H1 (cell line): ENCODE results near the gene SYMPK. TPM values are rescaled to one million over a fixed set of nuclear protein-coding genes. Genes with fewer than 3 reads are reported as not detected.

Experiments used
- ASH2L ChIP-seq: fragments of 200-600, 300-600 bp; sonication (generic); IDR thresholded peaks from one replicate; pipeline ENCODE4 v1.7.1; 2017; ENCODE audit warnings: low read length
- ATF3 ChIP-seq: IDR thresholded peaks from 2 replicates; pipeline ENCODE4 v1.6.1; 2011; ENCODE audit warnings: low read depth, mild to moderate bottlenecking, low read length; ENCODE audit not compliant: insufficient read depth
- BRCA1 ChIP-seq: IDR thresholded peaks from 2 replicates; pipeline ENCODE4 v1.6.1; 2012; ENCODE audit warnings: low read depth, low read length, improper control_type of control experiment
- CHD2 ChIP-seq: IDR thresholded peaks from 2 replicates; pipeline ENCODE4 v1.6.1; 2012; ENCODE audit warnings: low read length, improper control_type of control experiment
- CTBP2 ChIP-seq: IDR thresholded peaks from 2 replicates; pipeline ENCODE4 v1.7.0; 2011; ENCODE audit warnings: borderline replicate concordance, mild to moderate bottlenecking, moderate library complexity, mixed read lengths, low read length; ENCODE audit not compliant: insufficient read depth, insufficient read length
- EGR1 ChIP-seq: IDR thresholded peaks from 2 replicates; pipeline ENCODE4 v1.6.1; 2011; ENCODE audit warnings: low read depth, low read length, borderline replicate concordance
- EZH2 ChIP-seq: fragments of 200-600 bp; sonication (generic); IDR thresholded peaks from 2 replicates; pipeline ENCODE4 v1.7.1; 2012; ENCODE audit warnings: low read depth, mild to moderate bottlenecking, moderate library complexity, low read length, inconsistent platforms; ENCODE audit not compliant: severe bottlenecking
- KDM5A ChIP-seq: fragments of 200-600 bp; IDR thresholded peaks from 2 replicates; pipeline ENCODE4 v1.7.1; 2012; ENCODE audit warnings: mild to moderate bottlenecking, low read length, inconsistent platforms, mixed read lengths
- PHF8 ChIP-seq: fragments of 200-600 bp; sonication (generic); conservative IDR thresholded peaks from 2 replicates; pipeline ENCODE4 v1.7.1; 2012; ENCODE audit warnings: low read depth, mild to moderate bottlenecking, inconsistent platforms, low read length, moderate library complexity
- POU5F1 ChIP-seq: IDR thresholded peaks from 2 replicates; pipeline ENCODE4 v1.6.1; 2011; ENCODE audit warnings: low read depth, mild to moderate bottlenecking, low read length, moderate library complexity
- RAD21 ChIP-seq, 2 experiments: IDR thresholded peaks in 1 of 2; conservative IDR thresholded peaks in 1 of 2; 2 replicates each; pipeline ENCODE4 v1.6.1; 2011; ENCODE audit warnings: low read depth in 2 of 2, low read length in 2 of 2, improper control_type of control experiment in 1 of 2, inconsistent platforms in 1 of 2, mild to moderate bottlenecking in 1 of 2, moderate library complexity in 1 of 2
- SAP30 ChIP-seq: fragments of 300-600 bp; sonication (generic); IDR thresholded peaks from 2 replicates; pipeline ENCODE4 v1.7.1; 2012; ENCODE audit warnings: low read length, moderate library complexity, mild to moderate bottlenecking, inconsistent platforms; ENCODE audit not compliant: insufficient read depth, insufficient replicate concordance
- SIRT6 ChIP-seq: IDR thresholded peaks from one replicate; pipeline ENCODE4 v1.7.1; 2012; ENCODE audit warnings: low read length, inconsistent platforms
- SUZ12 ChIP-seq: fragments of 200-600 bp; sonication (generic); IDR thresholded peaks from 2 replicates; pipeline ENCODE4 v1.6.1; 2012; ENCODE audit warnings: mild to moderate bottlenecking, inconsistent platforms, low read length, moderate library complexity, mixed read lengths
- TEAD4 ChIP-seq: IDR thresholded peaks from 2 replicates; pipeline ENCODE4 v1.6.1; 2012; ENCODE audit warnings: low read depth, low read length, inconsistent platforms, mixed read lengths
- polyA plus RNA-seq, 7 experiments: library from polyadenylated mRNA; depleted of rRNA in 3 of 7; stranded (reverse) in 5 of 7; unstranded in 2 of 7; fragments of >200 nt in 5 of 7; fragments of 200-250 nt in 2 of 7; gene quantifications; 1 replicate in 5 of 7; 2 replicates in 1 of 7; 4 replicates in 1 of 7; pipeline versions ENCODE4 v1.2.1 to v1.2.3, GENCODE V29; 2011 to 2013; ENCODE audit warnings: missing spikeins in 2 of 7, mixed read lengths in 2 of 7
- total RNA-seq: library from RNA; stranded (reverse); fragmentation: NEBNext Ultra II Directional; extraction: Animal tissue kit (Norgen Biotek cat#: 25700); gene quantifications from 2 replicates; pipeline ENCODE4 v1.2.1, GENCODE V29; 2021

SYMPK gene
- total and polyA plus RNA-seq, 2 of the 8 experiments (the other 6 are each of a cell fraction or from before 2014, with no cell fraction given), result 93.6 to 99.5 TPM

- TF ChIP-seq SIRT6 (no peak), BRCA1 (0 out of 2 replicates have a peak, but pooled peaks have one; percentile 4), SAP30 (no peak), TEAD4 (peak; percentile 58; the same call in 1 of the 2 replicates), SUZ12 (no peak), CTBP2 (no peak), ATF3 (peak; percentile 85), EZH2 (no peak), PHF8 (no peak; the same call in 1 of the 2 replicates), KDM5A (no peak), ASH2L (no peak), EGR1 (no peak), RAD21 (IDR thresholded peaks at IDR 0.05 in 1 of 2, conservative IDR thresholded peaks at IDR 0.05 in 1 of 2; ENCODE audit: low read depth in 2 of 2, low read length in 2 of 2) (peak; percentile 60 to 67), CHD2 (peak; percentile 53; the same call in 1 of the 2 replicates), POU5F1 (no peak)
Observed at GRCh38 chr19:45817010-45817724, 45.8 kb downstream of the SYMPK start (continued).
